HUDEP-2 (cell line): Measurements from ENCODE around the gene SMPD4.
"Not testable (repeated sequence)": the region's sequence is repeated elsewhere in the genome, so short reads cannot be mapped to it uniquely, and the experiment has no call there.

ENCODE experiments used
- DNase-seq, 76 experiments: peaks; one replicate each; lab custom pipeline; 2025; ENCODE audit not compliant: unreplicated experiment in 76 of 76; lab: John Stamatoyannopoulos, UW

SMPD4 gene

GRCh38 chr2:130141645-130142370 lies 39.6 kb downstream of the SMPD4 start:
- not testable (repeated sequence) for DNase-seq

- DNase-seq, result not testable (repeated sequence)
These were observed 40.4 kb downstream of the SMPD4 start for GRCh38 chr2:130141002-130141401.

- DNase-seq, result not testable (repeated sequence)
These were observed 40.9 kb downstream of the SMPD4 start for GRCh38 chr2:130140516-130140915.

DNA sequence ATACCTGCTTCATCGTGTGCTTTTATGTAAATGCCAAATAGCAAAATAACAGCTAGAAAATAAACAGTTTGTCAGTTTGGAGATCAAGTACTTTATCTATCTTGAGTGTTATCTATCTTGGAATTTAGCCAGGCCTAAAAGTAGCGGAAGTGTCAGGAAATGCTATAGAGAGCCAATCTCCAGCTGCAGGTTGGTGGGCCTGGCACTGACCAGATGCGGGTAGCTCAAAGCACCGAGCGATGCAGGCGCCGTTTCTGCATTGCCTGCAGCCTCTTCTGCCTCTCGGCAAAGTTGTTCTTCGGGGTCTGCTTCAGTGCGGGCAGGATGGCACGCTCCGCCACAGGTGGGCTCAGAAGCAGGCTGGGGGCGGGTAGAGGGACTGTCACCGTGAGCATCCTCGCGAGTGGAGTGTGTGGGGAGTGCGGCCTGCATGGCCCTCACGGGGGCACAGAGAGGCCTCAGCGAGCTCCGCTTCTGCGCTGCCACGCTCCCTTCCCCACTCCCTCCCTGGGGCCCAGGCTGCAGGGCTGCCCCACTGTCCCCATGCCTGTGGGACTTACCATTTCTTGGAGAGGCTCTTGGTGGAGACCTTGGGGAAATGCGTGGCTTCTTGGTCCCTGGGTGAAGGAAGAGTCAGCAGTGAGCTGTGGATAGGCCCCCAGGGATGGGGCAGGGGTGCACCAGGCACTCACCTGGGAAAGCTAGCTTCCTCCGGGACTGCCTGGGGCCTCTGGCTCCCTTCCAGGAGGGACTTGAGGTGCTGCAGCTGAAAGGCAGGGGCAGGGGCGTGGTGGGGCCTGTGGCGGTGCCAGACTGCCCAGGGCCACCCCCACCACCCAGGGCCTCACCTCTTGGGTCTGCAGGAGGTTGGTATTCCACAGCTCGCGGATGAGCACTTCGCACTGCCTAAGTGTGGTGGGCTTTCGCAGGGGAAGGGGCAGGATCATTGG lies 41.8 kb downstream of the SMPD4 start:
- DNase-seq, result not testable (repeated sequence)

GRCh38 chr2:130138841-130139251 lies 42.6 kb downstream of the SMPD4 start:
- not testable (repeated sequence) for DNase-seq

GRCh38 chr2:130138326-130138725 lies 43.1 kb downstream of the SMPD4 start:
- not testable (repeated sequence) for DNase-seq

- DNase-seq, result not testable (repeated sequence)
These were observed 44.3 kb downstream of the SMPD4 start for GRCh38 chr2:130137118-130137517.

DNA sequence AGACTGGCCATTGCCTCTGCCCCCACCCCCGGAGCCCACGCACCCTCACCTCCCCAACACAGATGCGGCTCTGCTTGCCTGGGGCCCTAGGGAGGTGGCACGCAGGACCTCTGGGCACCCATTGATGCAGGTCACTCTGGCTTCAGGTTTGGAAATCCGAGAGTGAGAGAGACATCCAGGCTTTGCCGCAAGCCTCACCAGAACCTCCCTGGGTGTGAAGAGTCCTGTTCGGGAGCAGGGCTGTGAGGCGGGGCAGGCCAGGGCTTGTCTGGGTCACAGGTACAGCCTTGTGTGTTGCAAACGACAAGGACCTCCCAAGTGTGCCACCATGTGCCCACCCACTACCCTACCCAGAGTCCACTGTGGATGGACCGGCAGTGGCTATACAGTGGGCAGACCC lies 44.9 kb downstream of the SMPD4 start:
- DNase-seq, result not testable (repeated sequence)

DNA sequence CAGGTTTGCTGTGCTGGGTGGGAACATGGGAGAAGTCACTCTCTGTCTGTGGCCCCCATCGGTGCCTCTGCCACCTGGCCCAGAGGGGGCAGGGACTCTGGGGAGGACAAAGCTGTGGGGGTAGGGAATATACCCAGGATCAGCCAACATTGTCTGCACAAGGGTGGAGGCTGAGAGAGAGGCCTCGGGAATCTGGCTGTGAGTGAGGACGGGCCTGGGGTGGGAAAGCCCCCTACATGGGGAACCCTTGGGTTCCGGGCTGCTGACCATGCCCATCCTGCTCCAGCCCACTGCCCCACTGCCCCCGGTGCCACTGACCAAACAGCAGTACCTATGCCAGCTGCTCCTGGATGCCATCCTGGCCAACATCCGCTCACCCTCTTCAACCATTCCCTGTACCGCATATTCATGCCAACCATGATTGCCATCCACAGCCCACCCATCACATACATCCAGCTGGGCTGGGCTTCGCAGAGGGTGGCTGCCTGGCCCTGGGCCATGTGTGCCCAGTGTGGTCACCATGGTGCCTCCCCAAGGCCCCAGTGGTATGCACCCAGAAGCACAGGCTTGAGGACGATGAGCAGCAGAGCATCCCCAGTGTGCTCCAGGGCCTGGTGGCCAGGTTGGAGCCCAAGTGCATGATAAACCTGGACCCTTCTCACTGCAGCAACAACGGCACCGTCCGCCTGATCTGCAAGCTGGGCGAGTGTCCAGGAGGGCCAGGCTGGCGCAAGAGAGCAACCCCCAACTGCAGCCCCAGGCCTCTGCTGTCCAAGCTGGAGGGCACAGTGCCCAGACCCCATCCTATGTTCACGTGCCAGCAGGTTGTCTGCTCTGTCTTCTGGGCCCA lies 45.5 kb downstream of the SMPD4 start:
- no peak for DNase-seq

GRCh38 chr2:130129120-130129829 lies 52.1 kb downstream of the SMPD4 start, which contains the start of gene POTEF:
POTEF (minus strand) TSS chr2:130129222; CDS start chr2:130120515, 8,707 bp downstream.
- not testable (repeated sequence) for DNase-seq

DNA sequence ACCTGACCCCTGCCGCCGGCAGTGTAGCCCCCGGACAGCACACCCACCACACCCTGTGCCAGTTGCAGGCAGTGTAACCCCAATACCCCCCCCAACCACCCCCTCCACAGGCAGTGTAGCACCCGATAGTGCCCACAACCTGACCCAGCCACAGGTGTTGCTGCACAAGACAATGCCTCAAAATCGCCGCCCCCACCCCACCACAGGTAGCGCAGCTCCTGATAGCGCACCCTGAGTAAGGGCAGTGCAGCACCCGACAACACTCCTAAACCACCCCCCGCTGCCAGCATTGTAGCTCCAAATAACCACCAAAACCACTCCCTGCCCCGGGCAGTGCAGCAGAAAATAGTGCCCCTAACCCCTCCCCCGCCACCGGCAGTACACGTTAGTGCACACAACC lies 52.9 kb downstream of the SMPD4 start:
- DNase-seq, result not testable (repeated sequence)

GRCh38 chr2:130127726-130128125 lies 53.7 kb downstream of the SMPD4 start:
- not testable (repeated sequence) for DNase-seq

DNA sequence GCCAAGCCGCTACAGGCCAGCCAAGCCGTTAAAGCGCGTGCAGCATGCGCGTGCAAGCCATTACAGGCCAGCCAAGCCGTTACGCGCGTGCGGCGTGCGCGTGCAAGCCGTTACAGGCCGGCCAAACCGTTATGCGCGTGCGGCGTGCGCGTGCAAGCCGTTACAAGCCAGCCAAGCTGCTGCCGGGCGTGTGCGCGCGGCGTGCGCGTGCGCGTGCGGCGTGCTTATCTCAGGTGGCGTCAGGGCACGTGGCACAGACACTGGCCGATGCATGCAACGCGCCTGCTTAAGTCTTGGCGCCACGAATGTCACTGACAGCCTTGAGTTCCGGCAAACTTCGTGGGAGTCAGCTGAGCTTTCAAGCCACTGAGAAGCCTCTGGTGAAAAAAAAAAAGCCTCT lies 60.5 kb downstream of the SMPD4 start:
- DNase-seq, result not testable (repeated sequence)

DNA sequence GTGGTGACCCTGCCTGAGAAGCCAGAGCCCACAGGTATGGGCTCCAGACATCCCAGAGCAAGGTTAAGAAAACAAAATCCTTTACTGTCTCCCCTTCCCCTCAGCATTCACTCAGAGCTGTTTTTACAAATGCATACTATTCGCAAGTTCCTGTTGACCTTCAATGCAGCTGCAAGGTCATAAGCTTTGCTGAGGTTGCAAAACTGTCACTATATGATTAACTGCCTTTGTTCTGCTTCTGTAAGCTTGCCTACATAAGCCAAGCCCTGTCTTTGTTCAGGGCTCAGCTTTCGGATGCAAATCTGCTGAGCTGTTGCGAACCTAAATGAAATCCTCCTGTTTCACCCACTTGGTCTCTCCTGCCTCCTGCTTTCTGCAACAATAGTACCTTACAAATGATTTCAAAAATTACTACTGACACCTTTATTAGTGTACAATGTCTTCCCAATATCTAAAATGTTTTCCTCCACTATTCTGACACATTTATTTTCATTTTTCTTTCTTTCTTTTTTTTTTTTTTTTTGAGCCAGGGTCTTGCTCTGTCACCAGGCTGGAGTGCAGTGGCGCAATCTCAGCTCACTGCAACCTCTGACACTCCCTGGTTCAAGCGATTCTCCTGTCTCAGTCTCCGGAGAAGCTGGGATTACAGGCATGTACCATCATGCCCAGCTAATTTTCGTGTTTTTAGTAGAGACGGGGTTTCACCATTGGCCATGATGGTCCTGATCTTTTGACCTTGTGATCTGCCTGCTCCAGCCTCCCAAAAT lies 78.6 kb downstream of the SMPD4 start:
- DNase-seq, result not testable (repeated sequence)
